HepG2 (cell line): ENCODE measurements around the gene DENND4B. TPM values are rescaled to one million over a fixed set of nuclear protein-coding genes. Genes with fewer than 3 reads are reported as not detected.

Experiments used
- ARHGAP35 ChIP-seq: sonication (generic); formaldehyde crosslinking; IDR thresholded peaks from 2 replicates; pipeline ENCODE4 v1.9.0; 2022; ENCODE audit warnings: mild to moderate bottlenecking, inconsistent platforms, moderate library complexity, missing genetic modification reagents, borderline replicate concordance
- BRD4 ChIP-seq: sonication (generic); formaldehyde crosslinking; IDR thresholded peaks from 2 replicates; pipeline ENCODE4 v1.4.0; 2020; ENCODE audit warnings: missing genetic modification reagents
- DNMT1 ChIP-seq: sonication (generic); formaldehyde crosslinking; IDR thresholded peaks from 2 replicates; pipeline ENCODE4 v1.5.1; 2020; ENCODE audit warnings: mild to moderate bottlenecking, missing genetic modification reagents
- GATA4 ChIP-seq: sonication (generic); IDR thresholded peaks from 2 replicates; pipeline ENCODE4 v1.6.1; 2016; ENCODE audit warnings: antibody characterized with exemption, low read depth, borderline replicate concordance
- KLF15 ChIP-seq: sonication (generic); formaldehyde crosslinking; IDR thresholded peaks from 2 replicates; pipeline ENCODE4 v1.8.1; 2023; ENCODE audit warnings: borderline replicate concordance, mild to moderate bottlenecking, inconsistent platforms, missing genetic modification reagents, mixed read lengths
- MBD4 ChIP-seq: IDR thresholded peaks from 2 replicates; pipeline ENCODE4 v1.6.1; 2012; ENCODE audit warnings: low read length, inconsistent platforms, borderline replicate concordance
- MIER3 ChIP-seq: IDR thresholded peaks from 2 replicates; pipeline ENCODE4 v1.6.1; 2016; ENCODE audit warnings: missing compliant biosample characterization, borderline replicate concordance
- NCOA5 ChIP-seq: sonication (generic); formaldehyde crosslinking; IDR thresholded peaks from 2 replicates; pipeline ENCODE4 v1.4.0; 2020; ENCODE audit warnings: missing genetic modification reagents
- ZNF451 ChIP-seq: sonication (generic); formaldehyde crosslinking; IDR thresholded peaks from 2 replicates; pipeline ENCODE4 v1.5.0; 2020; ENCODE audit warnings: mild to moderate bottlenecking, missing genetic modification reagents
- ZNF577 ChIP-seq: sonication (generic); formaldehyde crosslinking; IDR thresholded peaks from 2 replicates; pipeline ENCODE4 v1.4.0; 2020; ENCODE audit warnings: mild to moderate bottlenecking, low read depth, missing genetic modification reagents, borderline replicate concordance
- polyA plus RNA-seq, 8 experiments: library from polyadenylated mRNA; depleted of rRNA in 3 of 8; stranded (reverse) in 7 of 8; unstranded in 1 of 8; fragments of >200 nt; fragmentation: Illumina TruSeq in 4 of 8; extraction: Trizol in 4 of 8; gene quantifications; 2 replicates each; pipeline versions ENCODE4 v1.2.1 to v1.2.3, GENCODE V29; 2011 to 2016; ENCODE audit warnings: low read depth in 4 of 8, missing spikeins in 1 of 8, mixed read lengths in 1 of 8; ENCODE audit not compliant: insufficient read depth in 1 of 8
- total RNA-seq, 5 experiments: library from RNA; depleted of rRNA; stranded (reverse); fragments of >200 nt; fragmentation: Illumina TruSeq; extraction: Trizol; gene quantifications; 2 replicates each; pipeline ENCODE4 v1.2.3, GENCODE V29; 2016; ENCODE audit warnings: low read depth in 1 of 5
- TF ChIP-seq, protein P1 (sequence below): sonication (generic); formaldehyde crosslinking; IDR thresholded peaks from 2 replicates; pipeline ENCODE4 v1.4.0; 2020; ENCODE audit warnings: missing genetic modification reagents
- TF ChIP-seq, protein P2 (sequence below): sonication (generic); formaldehyde crosslinking; IDR thresholded peaks from 2 replicates; pipeline ENCODE4 v1.9.0; 2021; ENCODE audit warnings: missing genetic modification reagents, mild to moderate bottlenecking, borderline replicate concordance
- TF ChIP-seq, protein P3 (sequence below): sonication (generic); formaldehyde crosslinking; IDR thresholded peaks from 2 replicates; pipeline ENCODE4 v1.4.0; 2020; ENCODE audit warnings: mild to moderate bottlenecking, missing genetic modification reagents, borderline replicate concordance
- TF ChIP-seq, protein P4 (sequence below): IDR thresholded peaks from 2 replicates; pipeline ENCODE4 v1.6.1; 2016; ENCODE audit warnings: low read depth, missing genetic modification reagents, missing compliant biosample characterization

Gene DENND4B
- total and polyA plus RNA-seq, 2 of the 13 experiments (the other 11 are each of a cell fraction or from before 2014, with no cell fraction given), result 15.1 to 20.3 TPM

DNA sequence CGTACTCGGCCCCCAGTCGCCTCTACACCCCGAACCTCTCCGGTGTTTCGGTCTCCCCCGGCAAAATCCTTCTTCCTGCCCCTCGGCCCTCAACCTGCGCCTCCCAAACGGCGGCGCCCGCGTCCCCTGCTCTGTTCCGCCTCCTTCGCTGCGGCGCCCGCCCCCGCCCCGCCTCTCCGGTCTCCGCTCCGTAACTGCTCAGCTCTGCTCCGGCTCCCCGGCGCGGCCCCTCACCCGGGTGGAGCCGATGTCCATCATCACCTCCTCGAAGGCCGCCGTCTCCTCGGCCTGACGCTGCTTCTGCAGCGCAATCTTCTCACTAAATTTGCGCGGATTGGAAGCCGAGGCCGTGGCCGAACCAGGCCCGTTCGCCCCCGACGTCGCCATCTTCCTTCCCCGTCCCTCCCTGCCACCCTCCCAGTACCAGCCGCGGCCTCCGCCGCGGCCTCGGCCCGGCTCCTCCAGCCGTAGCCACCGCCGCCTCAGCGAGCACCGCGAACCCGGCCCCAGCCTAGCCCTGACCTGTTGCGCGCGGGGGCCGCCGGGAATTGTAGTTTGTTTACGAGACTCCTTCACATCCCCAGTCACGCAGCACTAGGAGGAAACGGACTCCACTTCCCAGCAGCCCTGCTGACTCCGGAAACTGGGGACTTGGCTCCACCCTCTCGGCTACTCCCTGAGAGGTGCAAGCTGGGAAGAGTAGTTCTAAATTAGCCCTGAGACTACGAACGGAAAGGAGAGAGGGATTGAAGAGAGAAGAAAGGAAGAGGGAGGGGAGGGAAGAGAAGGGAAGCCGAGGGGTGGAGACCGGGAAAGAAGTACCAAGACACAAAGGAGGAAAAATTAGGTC, 11.8 kb upstream of the DENND4B start, which contains the start of gene CRTC2 (continued):
- no peak for TF ChIP-seq KLF15 (CRISPR knock-in tag)
- TF ChIP-seq ARHGAP35 (CRISPR knock-in tag), result no peak
- TF ChIP-seq GATA4, result no peak
- TF ChIP-seq NCOA5 (CRISPR knock-in tag), result no peak
- TF ChIP-seq, protein P1, sequence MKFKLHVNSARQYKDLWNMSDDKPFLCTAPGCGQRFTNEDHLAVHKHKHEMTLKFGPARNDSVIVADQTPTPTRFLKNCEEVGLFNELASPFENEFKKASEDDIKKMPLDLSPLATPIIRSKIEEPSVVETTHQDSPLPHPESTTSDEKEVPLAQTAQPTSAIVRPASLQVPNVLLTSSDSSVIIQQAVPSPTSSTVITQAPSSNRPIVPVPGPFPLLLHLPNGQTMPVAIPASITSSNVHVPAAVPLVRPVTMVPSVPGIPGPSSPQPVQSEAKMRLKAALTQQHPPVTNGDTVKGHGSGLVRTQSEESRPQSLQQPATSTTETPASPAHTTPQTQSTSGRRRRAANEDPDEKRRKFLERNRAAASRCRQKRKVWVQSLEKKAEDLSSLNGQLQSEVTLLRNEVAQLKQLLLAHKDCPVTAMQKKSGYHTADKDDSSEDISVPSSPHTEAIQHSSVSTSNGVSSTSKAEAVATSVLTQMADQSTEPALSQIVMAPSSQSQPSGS, result peak; percentile 81
- TF ChIP-seq, protein P2, sequence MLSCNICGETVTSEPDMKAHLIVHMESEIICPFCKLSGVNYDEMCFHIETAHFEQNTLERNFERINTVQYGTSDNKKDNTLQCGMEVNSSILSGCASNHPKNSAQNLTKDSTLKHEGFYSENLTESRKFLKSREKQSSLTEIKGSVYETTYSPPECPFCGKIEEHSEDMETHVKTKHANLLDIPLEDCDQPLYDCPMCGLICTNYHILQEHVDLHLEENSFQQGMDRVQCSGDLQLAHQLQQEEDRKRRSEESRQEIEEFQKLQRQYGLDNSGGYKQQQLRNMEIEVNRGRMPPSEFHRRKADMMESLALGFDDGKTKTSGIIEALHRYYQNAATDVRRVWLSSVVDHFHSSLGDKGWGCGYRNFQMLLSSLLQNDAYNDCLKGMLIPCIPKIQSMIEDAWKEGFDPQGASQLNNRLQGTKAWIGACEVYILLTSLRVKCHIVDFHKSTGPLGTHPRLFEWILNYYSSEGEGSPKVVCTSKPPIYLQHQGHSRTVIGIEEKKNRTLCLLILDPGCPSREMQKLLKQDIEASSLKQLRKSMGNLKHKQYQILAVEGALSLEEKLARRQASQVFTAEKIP (CRISPR knock-in tag), result no peak
- no peak for TF ChIP-seq DNMT1 (CRISPR knock-in tag)
- TF ChIP-seq MBD4, result no peak
- TF ChIP-seq ZNF577 (CRISPR knock-in tag), result no peak
- TF ChIP-seq, protein P3, sequence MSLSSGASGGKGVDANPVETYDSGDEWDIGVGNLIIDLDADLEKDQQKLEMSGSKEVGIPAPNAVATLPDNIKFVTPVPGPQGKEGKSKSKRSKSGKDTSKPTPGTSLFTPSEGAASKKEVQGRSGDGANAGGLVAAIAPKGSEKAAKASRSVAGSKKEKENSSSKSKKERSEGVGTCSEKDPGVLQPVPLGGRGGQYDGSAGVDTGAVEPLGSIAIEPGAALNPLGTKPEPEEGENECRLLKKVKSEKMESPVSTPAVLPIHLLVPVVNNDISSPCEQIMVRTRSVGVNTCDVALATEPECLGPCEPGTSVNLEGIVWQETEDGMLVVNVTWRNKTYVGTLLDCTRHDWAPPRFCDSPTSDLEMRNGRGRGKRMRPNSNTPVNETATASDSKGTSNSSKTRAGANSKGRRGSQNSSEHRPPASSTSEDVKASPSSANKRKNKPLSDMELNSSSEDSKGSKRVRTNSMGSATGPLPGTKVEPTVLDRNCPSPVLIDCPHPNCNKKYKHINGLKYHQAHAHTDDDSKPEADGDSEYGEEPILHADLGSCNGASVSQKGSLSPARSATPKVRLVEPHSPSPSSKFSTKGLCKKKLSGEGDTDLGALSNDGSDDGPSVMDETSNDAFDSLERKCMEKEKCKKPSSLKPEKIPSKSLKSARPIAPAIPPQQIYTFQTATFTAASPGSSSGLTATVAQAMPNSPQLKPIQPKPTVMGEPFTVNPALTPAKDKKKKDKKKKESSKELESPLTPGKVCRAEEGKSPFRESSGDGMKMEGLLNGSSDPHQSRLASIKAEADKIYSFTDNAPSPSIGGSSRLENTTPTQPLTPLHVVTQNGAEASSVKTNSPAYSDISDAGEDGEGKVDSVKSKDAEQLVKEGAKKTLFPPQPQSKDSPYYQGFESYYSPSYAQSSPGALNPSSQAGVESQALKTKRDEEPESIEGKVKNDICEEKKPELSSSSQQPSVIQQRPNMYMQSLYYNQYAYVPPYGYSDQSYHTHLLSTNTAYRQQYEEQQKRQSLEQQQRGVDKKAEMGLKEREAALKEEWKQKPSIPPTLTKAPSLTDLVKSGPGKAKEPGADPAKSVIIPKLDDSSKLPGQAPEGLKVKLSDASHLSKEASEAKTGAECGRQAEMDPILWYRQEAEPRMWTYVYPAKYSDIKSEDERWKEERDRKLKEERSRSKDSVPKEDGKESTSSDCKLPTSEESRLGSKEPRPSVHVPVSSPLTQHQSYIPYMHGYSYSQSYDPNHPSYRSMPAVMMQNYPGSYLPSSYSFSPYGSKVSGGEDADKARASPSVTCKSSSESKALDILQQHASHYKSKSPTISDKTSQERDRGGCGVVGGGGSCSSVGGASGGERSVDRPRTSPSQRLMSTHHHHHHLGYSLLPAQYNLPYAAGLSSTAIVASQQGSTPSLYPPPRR (CRISPR knock-in tag), result 0 out of 2 replicates have a peak, but pooled peaks have one; percentile 29
- TF ChIP-seq MIER3 (CRISPR knock-in tag), result 0 out of 2 replicates have a peak, but pooled peaks have one; percentile 56
- no peak for TF ChIP-seq ZNF451 (CRISPR knock-in tag)
- TF ChIP-seq BRD4, result peak; percentile 90; the same call in 1 of the 2 replicates
- TF ChIP-seq, protein P4, sequence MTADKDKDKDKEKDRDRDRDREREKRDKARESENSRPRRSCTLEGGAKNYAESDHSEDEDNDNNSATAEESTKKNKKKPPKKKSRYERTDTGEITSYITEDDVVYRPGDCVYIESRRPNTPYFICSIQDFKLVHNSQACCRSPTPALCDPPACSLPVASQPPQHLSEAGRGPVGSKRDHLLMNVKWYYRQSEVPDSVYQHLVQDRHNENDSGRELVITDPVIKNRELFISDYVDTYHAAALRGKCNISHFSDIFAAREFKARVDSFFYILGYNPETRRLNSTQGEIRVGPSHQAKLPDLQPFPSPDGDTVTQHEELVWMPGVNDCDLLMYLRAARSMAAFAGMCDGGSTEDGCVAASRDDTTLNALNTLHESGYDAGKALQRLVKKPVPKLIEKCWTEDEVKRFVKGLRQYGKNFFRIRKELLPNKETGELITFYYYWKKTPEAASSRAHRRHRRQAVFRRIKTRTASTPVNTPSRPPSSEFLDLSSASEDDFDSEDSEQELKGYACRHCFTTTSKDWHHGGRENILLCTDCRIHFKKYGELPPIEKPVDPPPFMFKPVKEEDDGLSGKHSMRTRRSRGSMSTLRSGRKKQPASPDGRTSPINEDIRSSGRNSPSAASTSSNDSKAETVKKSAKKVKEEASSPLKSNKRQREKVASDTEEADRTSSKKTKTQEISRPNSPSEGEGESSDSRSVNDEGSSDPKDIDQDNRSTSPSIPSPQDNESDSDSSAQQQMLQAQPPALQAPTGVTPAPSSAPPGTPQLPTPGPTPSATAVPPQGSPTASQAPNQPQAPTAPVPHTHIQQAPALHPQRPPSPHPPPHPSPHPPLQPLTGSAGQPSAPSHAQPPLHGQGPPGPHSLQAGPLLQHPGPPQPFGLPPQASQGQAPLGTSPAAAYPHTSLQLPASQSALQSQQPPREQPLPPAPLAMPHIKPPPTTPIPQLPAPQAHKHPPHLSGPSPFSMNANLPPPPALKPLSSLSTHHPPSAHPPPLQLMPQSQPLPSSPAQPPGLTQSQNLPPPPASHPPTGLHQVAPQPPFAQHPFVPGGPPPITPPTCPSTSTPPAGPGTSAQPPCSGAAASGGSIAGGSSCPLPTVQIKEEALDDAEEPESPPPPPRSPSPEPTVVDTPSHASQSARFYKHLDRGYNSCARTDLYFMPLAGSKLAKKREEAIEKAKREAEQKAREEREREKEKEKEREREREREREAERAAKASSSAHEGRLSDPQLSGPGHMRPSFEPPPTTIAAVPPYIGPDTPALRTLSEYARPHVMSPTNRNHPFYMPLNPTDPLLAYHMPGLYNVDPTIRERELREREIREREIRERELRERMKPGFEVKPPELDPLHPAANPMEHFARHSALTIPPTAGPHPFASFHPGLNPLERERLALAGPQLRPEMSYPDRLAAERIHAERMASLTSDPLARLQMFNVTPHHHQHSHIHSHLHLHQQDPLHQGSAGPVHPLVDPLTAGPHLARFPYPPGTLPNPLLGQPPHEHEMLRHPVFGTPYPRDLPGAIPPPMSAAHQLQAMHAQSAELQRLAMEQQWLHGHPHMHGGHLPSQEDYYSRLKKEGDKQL (CRISPR knock-in tag), result no peak
